A549 (cell line): Measurements from ENCODE around the gene GNB5. TPM values are rescaled to one million over a fixed set of nuclear protein-coding genes. Genes with fewer than 3 reads are reported as not detected.

Experiments
- ATAC-seq, 2 experiments: fragments of 200-7000 bp in 1 of 2; fragments of >200 bp in 1 of 2; cut with Nextera tagmentation in 1 of 2; cut with Tn5 transposase in 1 of 2; 3 replicates each; pipeline versions ENCODE4 v1.8.0 to v1.9.1; 2018 to 2020; ENCODE audit warnings: mild to moderate bottlenecking in 1 of 2, moderate library complexity in 1 of 2
- CTCF ChIA-PET: fragments of 300-600 bp; sonication (Branson Sonifier 250); formaldehyde crosslinking; extraction: SDS; loops from one replicate; lab custom pipeline; 2021; ENCODE audit warnings: antibody characterized with exemption, inconsistent platforms; lab: Yijun Ruan, JAX
- POLR2A ChIA-PET: fragments of 350-600 bp; formaldehyde crosslinking; extraction: SDS; loops from one replicate; lab custom pipeline; 2021; ENCODE audit warnings: antibody characterized with exemption, inconsistent platforms; lab: Yijun Ruan, JAX
- DNase-seq, 2 experiments: peaks; one replicate each; pipeline versions ENCODE4 v3.0.0 to v3.0.0-alpha.2; 2011 to 2016; ENCODE audit warnings: low read depth in 1 of 2, low spot score in 1 of 2
- FAIRE-seq: peaks from 2 replicates; lab custom pipeline; 2011; peaks lifted over from hg19 to GRCh38; lab: Jason Lieb, UNC
- H3K27ac ChIP-seq, 2 experiments: fragments of >200 bp; sonication (Bioruptor Twin); formaldehyde crosslinking; 3 replicates each; pipeline ENCODE4 v1.5.1; 2016 to 2017
- H3K4me1 ChIP-seq: fragments of >200 bp; sonication (Bioruptor Twin); formaldehyde crosslinking; 3 replicates; pipeline ENCODE4 v1.6.1; 2016
- H3K4me2 ChIP-seq: fragments of >200 bp; sonication (Bioruptor Twin); formaldehyde crosslinking; 3 replicates; pipeline ENCODE4 v1.6.1; 2016
- H3K4me3 ChIP-seq: fragments of >200 bp; sonication (Bioruptor Twin); formaldehyde crosslinking; 3 replicates; pipeline ENCODE4 v1.5.1; 2016
- H3K9me3 ChIP-seq: fragments of >200 bp; sonication (Bioruptor Twin); formaldehyde crosslinking; 3 replicates; pipeline ENCODE4 v1.6.1; 2016
- ATOH8 ChIP-seq: fragments of 250-450 bp; sonication (Bioruptor Pico); IDR thresholded peaks from 2 replicates; pipeline ENCODE4 v1.5.0; 2020; ENCODE audit warnings: low read depth, mild to moderate bottlenecking, moderate library complexity
- CBX8 ChIP-seq: fragments of 200-600 bp; sonication (generic); IDR thresholded peaks from 2 replicates; pipeline ENCODE4 v1.6.1; 2016
- CEBPB ChIP-seq, 2 experiments: fragments of >200 bp in 1 of 2; sonication (Bioruptor Twin) in 1 of 2; formaldehyde crosslinking in 1 of 2; IDR thresholded peaks; 2 replicates each; pipeline ENCODE4 v1.6.1; 2012 to 2016
- CHD4 ChIP-seq: fragments of 200-600 bp; sonication (generic); IDR thresholded peaks from 2 replicates; pipeline ENCODE4 v1.6.1; 2016; ENCODE audit warnings: antibody characterized with exemption, mild to moderate bottlenecking, borderline replicate concordance
- E2F6 ChIP-seq: IDR thresholded peaks from 2 replicates; pipeline ENCODE4 v1.6.1; 2012; ENCODE audit warnings: low read depth, borderline replicate concordance
- EHF ChIP-seq: fragments of 250-450 bp; sonication (Bioruptor Pico); IDR thresholded peaks from 2 replicates; pipeline ENCODE4 v1.5.0; 2020; ENCODE audit warnings: mild to moderate bottlenecking
- EHMT2 ChIP-seq: fragments of 200-600 bp; sonication (generic); IDR thresholded peaks from 2 replicates; pipeline ENCODE4 v1.6.1; 2016; ENCODE audit warnings: antibody characterized with exemption, low read depth, mild to moderate bottlenecking, moderate library complexity
- ELK1 ChIP-seq: fragments of 150-350 bp; IDR thresholded peaks from 2 replicates; pipeline ENCODE4 v1.6.1; 2014; ENCODE audit warnings: low read depth, mild to moderate bottlenecking, low read length
- ESRRA ChIP-seq: fragments of 150-350 bp; IDR thresholded peaks from 2 replicates; pipeline ENCODE4 v1.6.1; 2014; ENCODE audit warnings: mild to moderate bottlenecking, low read length, borderline replicate concordance
- FOSB ChIP-seq: fragments of 250-450 bp; sonication (Bioruptor Pico); IDR thresholded peaks from 2 replicates; pipeline ENCODE4 v1.5.0; 2020; ENCODE audit warnings: mild to moderate bottlenecking, moderate library complexity
- GATA3 ChIP-seq: IDR thresholded peaks from 2 replicates; pipeline ENCODE4 v1.6.1; 2012; ENCODE audit warnings: borderline replicate concordance
- HOXB5 ChIP-seq: fragments of 250-450 bp; sonication (Bioruptor Pico); IDR thresholded peaks from 2 replicates; pipeline ENCODE4 v1.5.0; 2020; ENCODE audit warnings: mild to moderate bottlenecking, moderate library complexity
- JUN ChIP-seq, 2 experiments: fragments of >200 bp; sonication (Bioruptor Twin); formaldehyde crosslinking; IDR thresholded peaks; 2 replicates in 1 of 2; 3 replicates in 1 of 2; pipeline ENCODE4 v1.6.1; 2016 to 2017
- JUNB ChIP-seq: fragments of >200 bp; sonication (Bioruptor Twin); formaldehyde crosslinking; IDR thresholded peaks from 2 replicates; pipeline ENCODE4 v1.6.1; 2016
- KDM1A ChIP-seq: fragments of 200-600 bp; sonication (generic); IDR thresholded peaks from 2 replicates; pipeline ENCODE4 v1.6.1; 2016; ENCODE audit warnings: low read depth, mild to moderate bottlenecking
- MAFK ChIP-seq: fragments of 450-650 bp; IDR thresholded peaks from 2 replicates; pipeline ENCODE4 v1.6.1; 2014; ENCODE audit not compliant: partially characterized antibody
- MYC ChIP-seq: IDR thresholded peaks from 2 replicates; pipeline ENCODE4 v1.6.1; 2012; ENCODE audit warnings: mild to moderate bottlenecking, inconsistent platforms, low read length, improper control_type of control experiment, borderline replicate concordance
- NFE2L2 ChIP-seq: fragments of 150-350 bp; conservative IDR thresholded peaks from 2 replicates; pipeline ENCODE4 v1.6.1; 2014; ENCODE audit warnings: low read length
- PBX3 ChIP-seq: IDR thresholded peaks from 2 replicates; pipeline ENCODE4 v1.6.1; 2012
- PHF8 ChIP-seq: fragments of 200-600 bp; sonication (generic); IDR thresholded peaks from 2 replicates; pipeline ENCODE4 v1.6.1; 2016; ENCODE audit warnings: low read depth, mild to moderate bottlenecking, antibody characterized with exemption, moderate library complexity, borderline replicate concordance
- POLR2A ChIP-seq: IDR thresholded peaks from 2 replicates; pipeline ENCODE4 v1.6.1; 2012; ENCODE audit warnings: mild to moderate bottlenecking, low read length
- RFX5 ChIP-seq: fragments of 450-650 bp; IDR thresholded peaks from 2 replicates; pipeline ENCODE4 v1.7.1; 2014; ENCODE audit warnings: antibody characterized with exemption, mild to moderate bottlenecking, moderate library complexity
- TFCP2L1 ChIP-seq: fragments of 250-450 bp; sonication (Bioruptor Pico); IDR thresholded peaks from 2 replicates; pipeline ENCODE4 v1.5.0; 2021; ENCODE audit warnings: mild to moderate bottlenecking
- TP53 ChIP-seq: fragments of 250-450 bp; sonication (Bioruptor Pico); IDR thresholded peaks from 2 replicates; pipeline ENCODE4 v1.5.0; 2021; ENCODE audit warnings: mild to moderate bottlenecking, moderate library complexity
- USF2 ChIP-seq: fragments of 450-650 bp; IDR thresholded peaks from 2 replicates; pipeline ENCODE4 v1.6.1; 2014; ENCODE audit warnings: antibody characterized with exemption
- ZC3H11A ChIP-seq: fragments of 450-650 bp; IDR thresholded peaks from 2 replicates; pipeline ENCODE4 v1.6.1; 2014; ENCODE audit warnings: antibody characterized with exemption, mild to moderate bottlenecking
- ZNF302 ChIP-seq: fragments of 250-450 bp; sonication (Bioruptor Pico); IDR thresholded peaks from 2 replicates; pipeline ENCODE4 v1.9.0; 2021; ENCODE audit warnings: inconsistent platforms, mild to moderate bottlenecking, moderate library complexity
- ZSCAN20 ChIP-seq: fragments of 250-450 bp; sonication (Bioruptor Pico); IDR thresholded peaks from 2 replicates; pipeline ENCODE4 v1.8.0; 2022; ENCODE audit warnings: mild to moderate bottlenecking, moderate library complexity
- WGBS: methylation state at CpG from one replicate; pipeline ENCODE4 v1.1.6; 2017; ENCODE audit errors: missing lambda C conversion rate; 5-methylcytosine and 5-hydroxymethylcytosine counted together
- polyA plus RNA-seq, 4 experiments: library from polyadenylated mRNA; depleted of rRNA in 3 of 4; stranded (reverse); fragments of >200 nt; fragmentation: RNase III in 1 of 4; extraction: RNeasy Plus Mini Kit Qiagen cat#74134 plus additional on column Dnase treatment in 1 of 4; gene quantifications; 2 replicates in 3 of 4; 3 replicates in 1 of 4; pipeline ENCODE4 v1.2.3, GENCODE V29; 2011 to 2017

Gene GNB5
- polyA plus RNA-seq, 2 of the 4 experiments (the other 2 are of a cell fraction) = 57.2 to 67.5 TPM

GRCh38 chr15:52199271-52199670 is 8.1 kb upstream of the GNB5 start:
- POLR2A ChIA-PET = no interaction called here
- Histone ChIP-seq H3K9me3 (no peaks in the 10 kb centered on the region), H3K4me1 (no peaks in the 10 kb centered on the region), H3K4me3 (no peak overlapping the region), H3K27ac (no peak overlapping the region)
- DNase-seq (no peak), ATAC-seq (no peak), FAIRE-seq (no peak)
- no peak for TF ChIP-seq CBX8
- TF ChIP-seq JUN (IDR thresholded peaks at IDR 0.05) = no peak
- TF ChIP-seq ZNF302 = no peak
- no peak for TF ChIP-seq TFCP2L1 (CRISPR knock-in tag)
- TF ChIP-seq HOXB5 = no peak
- no peak for TF ChIP-seq USF2
- no peak for TF ChIP-seq NFE2L2
- TF ChIP-seq ATOH8 = no peak
- TF ChIP-seq PHF8 = no peak
- no peak for TF ChIP-seq FOSB (CRISPR knock-in tag)
- no peak for TF ChIP-seq EHMT2
- no peak for TF ChIP-seq CHD4
- TF ChIP-seq, all 56 proteins: peak for 0
- WGBS = 86% methylated on average over 2 of the region's 2 CpGs
- no peak overlapping the region for H3K4me2 ChIP-seq
- CTCF ChIA-PET = interaction anchor here (1.0 to 3.1 kb wide), 6 partner anchors 9 to 228 kb away, joined by 3 to 18 read pairs (median 5); partner anchors contain the start of gene LEO1

- POLR2A ChIA-PET = no interaction called here
- no peak for DNase-seq
- no peak for FAIRE-seq
- ATAC-seq = no peak
- CTCF ChIA-PET = interaction anchor here (1.0 to 1.3 kb wide), 3 partner anchors 12 to 56 kb away, joined by 3 to 8 read pairs (median 4); no protein-coding TSS in a partner anchor
- WGBS = 62% methylated on average over 3 of the region's 3 CpGs
- Histone ChIP-seq H3K4me1 (no peaks in the 10 kb centered on the region), H3K27ac (no peak overlapping the region), H3K4me2 (no peak overlapping the region), H3K9me3 (no peaks in the 10 kb centered on the region), H3K4me3 (no peak overlapping the region)
- TF ChIP-seq ZC3H11A (no peak), CEBPB (IDR thresholded peaks at IDR 0.05) (no peak), PBX3 (no peak), ELK1 (no peak), PHF8 (no peak), ESRRA (no peak), ZNF302 (no peak), MYC (no peak), ZSCAN20 (no peak), E2F6 (no peak)
Measured at GRCh38 chr15:52196891-52197290, 5.7 kb upstream of the GNB5 start.

- POLR2A ChIA-PET = interaction anchor here (1.9 kb wide), 1 partner anchor 14 kb away, joined by 8 read pairs; no protein-coding TSS in a partner anchor
- FAIRE-seq (no peak), DNase-seq (no peak), ATAC-seq (no peak)
- WGBS = 87% methylated on average over 1 of the region's 1 CpG
- H3K4me2 ChIP-seq = no peak overlapping the region
- H3K4me1 ChIP-seq = no peaks in the 10 kb centered on the region
- CTCF ChIA-PET = interaction anchor here (1.2 to 2.7 kb wide), 5 partner anchors 10 to 542 kb away, joined by 4 to 19 read pairs (median 5); no protein-coding TSS in a partner anchor
- H3K27ac ChIP-seq = no peak overlapping the region
- H3K9me3 ChIP-seq = no peaks in the 10 kb centered on the region
- TF ChIP-seq ZSCAN20 = no peak
- no peak for TF ChIP-seq E2F6
- TF ChIP-seq MAFK = no peak
- TF ChIP-seq ZC3H11A = no peak
- TF ChIP-seq NFE2L2 = no peak
- TF ChIP-seq TP53 (CRISPR knock-in tag) = no peak
- no peak for TF ChIP-seq RFX5
- TF ChIP-seq JUNB = no peak
- no peak for TF ChIP-seq GATA3
- TF ChIP-seq ELK1 = no peak
- no peak for TF ChIP-seq EHF (CRISPR knock-in tag)
- no peak for TF ChIP-seq POLR2A
- TF ChIP-seq KDM1A = no peak
- no peak overlapping the region for H3K4me3 ChIP-seq
Measured at GRCh38 chr15:52193791-52194190, 2.6 kb upstream of the GNB5 start.
